Gastrocnemius medialis (tissue), 4 donors: ENCODE data around the gene EHD2.
"Not testable (repeated sequence)": the region's sequence is repeated elsewhere in the genome, so short reads cannot be mapped to it uniquely, and the experiment has no call there.

Source experiments
- CTCF ChIP-seq, 5 experiments: fragments of 450-650 bp in 3 of 5; fragments of 200-600 bp in 2 of 5; sonication (generic) in 2 of 5; IDR thresholded peaks in 4 of 5; conservative IDR thresholded peaks in 1 of 5; 1 replicate in 4 of 5; 2 replicates in 1 of 5; pipeline ENCODE4 v1.5.1; 2016 to 2019; ENCODE audit warnings: antibody characterized with exemption in 5 of 5, mild to moderate bottlenecking in 3 of 5, moderate library complexity in 3 of 5
- POLR2A ChIP-seq, 2 donors: fragments of 450-650 bp; IDR thresholded peaks; one replicate each; pipeline ENCODE4 v1.6.1; 2017; ENCODE audit warnings: antibody characterized with exemption in 2 of 2, mild to moderate bottlenecking in 2 of 2, moderate library complexity in 2 of 2

DNA sequence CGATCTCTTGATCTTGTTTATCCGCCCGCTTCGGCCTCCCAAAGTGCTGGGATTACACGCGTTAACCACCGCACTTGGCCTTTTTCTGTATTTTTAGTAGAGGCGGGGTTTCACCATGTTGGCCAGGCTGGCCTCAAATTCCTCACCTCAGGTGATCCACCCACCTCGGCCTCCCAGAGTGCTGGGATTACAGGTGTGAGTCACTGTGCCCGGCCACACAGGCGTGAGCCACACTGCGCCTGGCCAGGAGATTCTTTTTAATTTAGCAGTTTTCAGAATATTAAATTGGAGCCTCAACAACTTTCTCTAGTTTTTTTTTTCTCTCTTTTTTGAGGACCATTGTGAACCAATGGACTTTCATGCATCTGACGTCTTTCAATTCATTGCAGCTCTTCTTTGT lies 76.6 kb downstream of the EHD2 start:
- not testable (repeated sequence) for TF ChIP-seq CTCF (IDR thresholded peaks at IDR 0.05 in 4 of 5, conservative IDR thresholded peaks at IDR 0.05 in 1 of 5); POLR2A (IDR thresholded peaks at IDR 0.05)
